SK-N-MC (cell line): ENCODE measurements around the gene PAFAH1B1.
"Not testable (repeated sequence)": the region's sequence is repeated elsewhere in the genome, so short reads cannot be mapped to it uniquely, and the experiment has no call there.

ENCODE experiments used
- DNase-seq: peaks from one replicate; pipeline ENCODE4 v3.0.0-alpha.2; 2011; ENCODE audit warnings: low read depth, low spot score
- H3K27ac ChIP-seq: fragments of 200-600 bp; sonication (generic); 2 replicates; pipeline ENCODE4 v1.5.1; 2016; ENCODE audit warnings: mixed run types
- H3K36me3 ChIP-seq: fragments of 200-600 bp; sonication (generic); 2 replicates; pipeline ENCODE4 v1.6.1; 2017; ENCODE audit warnings: antibody characterized with exemption, low read length, mixed read lengths; ENCODE audit not compliant: insufficient read depth
- H3K4me3 ChIP-seq: fragments of 200-600 bp; sonication (generic); 2 replicates; pipeline ENCODE4 v1.5.1; 2016
- H3K9ac ChIP-seq: fragments of 200-600 bp; sonication (generic); 2 replicates; pipeline ENCODE4 v1.8.0; 2017; ENCODE audit warnings: mixed run types, mixed read lengths; ENCODE audit not compliant: insufficient read length
- H3K9me3 ChIP-seq: fragments of 200-600 bp; sonication (generic); 2 replicates; pipeline ENCODE4 v1.6.1; 2017; ENCODE audit warnings: low read depth, mild to moderate bottlenecking, antibody characterized with exemption, low read length, moderate library complexity, mixed read lengths
- EZH2 ChIP-seq: fragments of 200-600 bp; sonication (generic); IDR thresholded peaks from one replicate; pipeline ENCODE4 v1.6.1; 2017; ENCODE audit warnings: antibody characterized with exemption
- FOXP2 ChIP-seq: optimal IDR thresholded peaks from 2 replicates; pipeline ENCODE3; 2011; ENCODE audit warnings: mild to moderate bottlenecking, moderate library complexity; ENCODE audit not compliant: insufficient read depth; ENCODE audit errors: extremely low read length, control extremely low read depth
- POLR2AphosphoS5 ChIP-seq: IDR thresholded peaks from 2 replicates; pipeline ENCODE4 v1.6.1; 2012; ENCODE audit warnings: mild to moderate bottlenecking, low read depth, low read length, borderline replicate concordance

The PAFAH1B1 gene

GRCh38 chr17:2592971-2593820 lies at the start of gene PAFAH1B1:
Gene PAFAH1B1 (plus strand): TSS chr17:2593654. CDS start chr17:2638289, 44,635 bp downstream.
- TF ChIP-seq EZH2 (no peak), POLR2AphosphoS5 (peak; percentile 66; the same call in 1 of the 2 replicates)
- Histone ChIP-seq H3K4me3 (peak within 1 kb of the TSS; percentile 88), H3K27ac (peak within 1 kb of the TSS; percentile 97), H3K9ac (peak within 1 kb of the TSS; percentile 98), H3K36me3 (no peaks in the 10 kb centered on the region; the same call in 1 of the 2 replicates), H3K9me3 (no peaks in the 10 kb centered on the region)
- no peak for DNase-seq

GRCh38 chr17:2545393-2545792 lies 48.1 kb upstream of the PAFAH1B1 start:
- no peak overlapping the region for H3K9ac ChIP-seq
- no peaks in the 10 kb centered on the region for H3K9me3 ChIP-seq
- no peak overlapping the region for H3K4me3 ChIP-seq
- H3K27ac ChIP-seq = no peak overlapping the region
- DNase-seq = no peak
- TF ChIP-seq EZH2 = no peak
- no peak for TF ChIP-seq FOXP2
- no peak for TF ChIP-seq POLR2AphosphoS5
- H3K36me3 ChIP-seq = no peaks in the 10 kb centered on the region

GRCh38 chr17:2547176-2547575 lies 46.3 kb upstream of the PAFAH1B1 start:
- no peak for DNase-seq

GRCh38 chr17:2548026-2548425 lies 45.4 kb upstream of the PAFAH1B1 start:
- not testable (repeated sequence) for H3K4me3 ChIP-seq, H3K9ac ChIP-seq, DNase-seq, H3K9me3 ChIP-seq, H3K27ac ChIP-seq, H3K36me3 ChIP-seq

More at GRCh38 chr17:2547176-2547575, 46.3 kb upstream of the PAFAH1B1 start:
- Histone ChIP-seq H3K27ac (no peak overlapping the region), H3K9me3 (no peaks in the 10 kb centered on the region), H3K4me3 (no peak overlapping the region), H3K9ac (no peak overlapping the region), H3K36me3 (no peaks in the 10 kb centered on the region)
- TF ChIP-seq POLR2AphosphoS5 (no peak), FOXP2 (no peak), EZH2 (no peak)

GRCh38 chr17:2549392-2550211 lies 43.9 kb upstream of the PAFAH1B1 start:
- no peak overlapping the region for H3K9ac ChIP-seq
- H3K27ac ChIP-seq = no peak overlapping the region
- TF ChIP-seq EZH2 (no peak), POLR2AphosphoS5 (no peak)
- no peak for DNase-seq
- H3K9me3 ChIP-seq = no peaks in the 10 kb centered on the region
- H3K36me3 ChIP-seq = no peaks in the 10 kb centered on the region
- H3K4me3 ChIP-seq = no peak overlapping the region

- Histone ChIP-seq H3K27ac (no peak overlapping the region), H3K36me3 (no peaks in the 10 kb centered on the region), H3K9ac (no peak overlapping the region), H3K9me3 (no peaks in the 10 kb centered on the region), H3K4me3 (no peak overlapping the region)
- no peak for DNase-seq
- TF ChIP-seq FOXP2 (no peak), POLR2AphosphoS5 (no peak), EZH2 (no peak)
These were observed 42.0 kb upstream of the PAFAH1B1 start for GRCh38 chr17:2551493-2551892.

- no peak overlapping the region for H3K9ac ChIP-seq
- no peak for TF ChIP-seq FOXP2
- TF ChIP-seq POLR2AphosphoS5 = no peak
- TF ChIP-seq EZH2 = no peak
- no peaks in the 10 kb centered on the region for H3K9me3 ChIP-seq
- no peak overlapping the region for H3K4me3 ChIP-seq
- H3K36me3 ChIP-seq = no peaks in the 10 kb centered on the region
- H3K27ac ChIP-seq = no peak overlapping the region
- no peak for DNase-seq
These were observed 41.5 kb upstream of the PAFAH1B1 start for GRCh38 chr17:2551928-2552327.

- TF ChIP-seq FOXP2 = no peak
- TF ChIP-seq POLR2AphosphoS5 = no peak
- Histone ChIP-seq H3K4me3 (no peak overlapping the region), H3K36me3 (no peaks in the 10 kb centered on the region), H3K9me3 (no peaks in the 10 kb centered on the region), H3K9ac (no peak overlapping the region), H3K27ac (no peak overlapping the region)
- DNase-seq = no peak
These were observed 32.8 kb upstream of the PAFAH1B1 start for GRCh38 chr17:2560658-2561057.
